ENCODE results near the gene PRDX4. TPM values are rescaled to one million over a fixed set of nuclear protein-coding genes. Genes with fewer than 3 reads are reported as not detected.

The PRDX4 gene
- total RNA-seq, 2 donors from 2014 or later, result 42.6 to 48.2 TPM

DNA sequence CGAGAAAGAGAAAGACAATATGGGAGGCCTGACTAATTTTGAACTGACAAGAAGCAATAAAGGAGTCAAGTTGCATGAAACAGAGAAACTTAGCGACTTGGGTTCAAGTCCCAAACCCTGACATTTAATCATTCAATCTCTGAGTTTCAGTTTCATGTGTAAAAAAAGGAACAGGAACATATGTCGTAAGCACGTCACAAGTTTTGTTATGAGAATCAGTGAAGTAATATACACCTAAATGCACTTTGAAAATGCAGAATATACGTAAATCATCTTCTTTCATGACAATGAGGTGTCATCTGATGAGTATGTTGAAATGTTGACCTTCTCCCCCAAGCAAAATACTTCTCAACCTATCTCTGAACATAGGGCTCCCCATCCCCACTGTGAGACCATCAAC lies 65.4 kb downstream of the PRDX4 start:
- Mint-ChIP-seq H3K27ac (peak overlapping the region; percentile 82 to 87), H3K9me3 (no peaks in the 10 kb centered on the region), H3K36me3 (peaks cover 4 to 15% of the 10 kb centered on the region in 2 donors)
- no peak for DNase-seq (ENCODE audit: low spot score in 2 of 2)
- peak; percentile 90 to 93 for ATAC-seq

Other genes starting within 250 kb of the PRDX4 start
- 10 to 100 TPM; 33.6 to 56.3 TPM for gene ACOT9, start 75.8 kb downstream of the PRDX4 start, total RNA-seq
- 100 to 1,000 TPM; 160 to 466 TPM for gene SAT1, start 115.7 kb downstream of the PRDX4 start, total RNA-seq
- 10 to 100 TPM; 20.6 to 28.4 TPM for gene APOO, start 240.4 kb downstream of the PRDX4 start, total RNA-seq
- under 1 TPM in 1 of 2 donors, not detected in 1; 0.37 TPM for gene CXorf58, start 240.5 kb downstream of the PRDX4 start, total RNA-seq

Data from activated naive CD4-positive, alpha-beta T cell treated with anti-CD3 and anti-CD28 coated beads, Interleukin-2, amount 50 U/mL, for 72 hours (primary cell).